T-cell (primary cell): ENCODE data around the gene PTER. TPM values are rescaled to one million over a fixed set of nuclear protein-coding genes. Genes with fewer than 3 reads are reported as not detected.

Source experiments
- ATAC-seq, 4 experiments: fragments of 200-7000 bp in 3 of 4; fragments of 150-1000 bp in 1 of 4; cut with Tn5 transposase; replicated peaks in 1 of 4; 1 replicate in 3 of 4; 2 replicates in 1 of 4; pipeline ENCODE4 v1.10.0; 2021; ENCODE audit warnings: moderate library complexity in 3 of 4, mild to moderate bottlenecking in 2 of 4, moderate number of reproducible peaks in 1 of 4
- CTCF ChIA-PET, 2 donors: fragments of 300-600 bp; sonication (Branson Sonifier 250); formaldehyde crosslinking; loops; one replicate each; lab custom pipeline; 2022; ENCODE audit warnings: antibody characterized with exemption in 2 of 2; lab: Charles Lee
- POLR2A ChIA-PET, 2 donors: fragments of 300-600 bp; sonication (Branson Sonifier 250); formaldehyde crosslinking; loops; one replicate each; lab custom pipeline; 2022; ENCODE audit warnings: antibody characterized with exemption in 2 of 2; lab: Charles Lee
- DNase-seq, 35 experiments: peaks; one replicate each; pipeline versions ENCODE4 v3.0.0 to v3.0.0-alpha.2; 2013 to 2023
- H3K27ac ChIP-seq: one replicate; pipeline ENCODE4 v1.5.1; 2013; ENCODE audit warnings: low read length
- H3K27me3 ChIP-seq, 2 experiments: replicated peaks in 1 of 2; 1 replicate in 1 of 2; 2 replicates in 1 of 2; pipeline versions ENCODE4 v1.6.1 to v1.7.0; 2013; ENCODE audit warnings: low read length in 1 of 2, mixed read lengths in 1 of 2; ENCODE audit not compliant: control insufficient read depth in 2 of 2, insufficient read depth in 2 of 2; ENCODE audit errors: extremely low read depth in 1 of 2
- H3K36me3 ChIP-seq, 2 donors: 1 replicate in 1 of 2; 2 replicates in 1 of 2; pipeline versions ENCODE4 v1.6.1 to v1.7.0; 2013; ENCODE audit warnings: low read length in 1 of 2; ENCODE audit not compliant: control insufficient read depth in 2 of 2, insufficient read depth in 1 of 2; ENCODE audit errors: extremely low read depth in 1 of 2
- H3K4me1 ChIP-seq, 2 experiments: 1 replicate in 1 of 2; 2 replicates in 1 of 2; pipeline versions ENCODE4 v1.6.1 to v1.7.0; 2013; ENCODE audit warnings: low read length in 2 of 2, mixed read lengths in 1 of 2; ENCODE audit not compliant: insufficient read depth in 2 of 2, control insufficient read depth in 1 of 2; ENCODE audit errors: extremely low read depth in 1 of 2
- H3K4me3 ChIP-seq, 2 donors: 1 replicate in 1 of 2; 2 replicates in 1 of 2; pipeline versions ENCODE4 v1.5.1 to v1.7.0; 2013; ENCODE audit warnings: mild to moderate bottlenecking in 2 of 2, low read length in 1 of 2, moderate library complexity in 1 of 2; ENCODE audit not compliant: control insufficient read depth in 1 of 2; ENCODE audit errors: extremely low read depth in 1 of 2
- H3K9me3 ChIP-seq: 2 replicates; pipeline ENCODE4 v1.7.0; 2013
- H3K27ac Mint-ChIP-seq, 2 donors: one replicate each; pipeline ENCODE4 v1.8.0; 2020 to 2021; ENCODE audit warnings: mild to moderate bottlenecking in 2 of 2, mixed read lengths in 2 of 2
- H3K27me3 Mint-ChIP-seq, 2 donors: one replicate each; pipeline ENCODE4 v1.8.0; 2021 to 2022; ENCODE audit warnings: mixed read lengths in 2 of 2
- H3K36me3 Mint-ChIP-seq: one replicate; pipeline ENCODE4 v1.8.0; 2021; ENCODE audit warnings: mixed read lengths
- H3K4me1 Mint-ChIP-seq, 3 donors: one replicate each; pipeline ENCODE4 v1.8.0; 2020 to 2022; ENCODE audit warnings: mixed read lengths in 3 of 3, mild to moderate bottlenecking in 1 of 3
- H3K4me3 Mint-ChIP-seq, 3 donors: one replicate each; pipeline ENCODE4 v1.8.0; 2020 to 2022; ENCODE audit warnings: mild to moderate bottlenecking in 3 of 3, mixed read lengths in 3 of 3, moderate library complexity in 3 of 3
- H3K9me3 Mint-ChIP-seq, 3 donors: one replicate each; pipeline ENCODE4 v1.8.0; 2020 to 2022; ENCODE audit warnings: mixed read lengths in 3 of 3
- WGBS: methylation state at CpG from one replicate; pipeline ENCODE4 v1.1.5; 2013; ENCODE audit warnings: missing lambda C conversion rate; ENCODE audit not compliant: insufficient coverage; 5-methylcytosine and 5-hydroxymethylcytosine counted together
- total RNA-seq, 35 experiments: library from RNA in 6 of 35; stranded (reverse) in 6 of 35; fragments of 120-200 nt in 1 of 35; gene quantifications; one replicate each; pipeline versions ENCODE4 v1.2.1 to v1.2.4 and lab custom pipeline; 2013 to 2026

PTER gene
- total RNA-seq, 5 donors from 2014 or later (not counting 1 experiment from before 2014, with no cell fraction given), result 12.9 to 18.6 (median 16.7) TPM

GRCh38 chr10:16458166-16458955 is 21.6 kb downstream of the PTER start:
- Mint-ChIP-seq H3K4me3 (no peak overlapping the region), H3K4me1 (peaks cover 16 to 20% (median 16%) of the 10 kb centered on the region in 3 donors), H3K36me3 (peaks cover 21% of the 10 kb centered on the region), H3K27ac (no peak overlapping the region), H3K27me3 (no peaks in the 10 kb centered on the region), H3K9me3 (no peaks in the 10 kb centered on the region)
- H3K27ac ChIP-seq, result no peak overlapping the region
- no peaks in the 10 kb centered on the region for H3K36me3 ChIP-seq
- 63% methylated on average over 2 of the region's 6 CpGs for WGBS
- H3K27me3 ChIP-seq, result no peaks in the 10 kb centered on the region
- no peaks in the 10 kb centered on the region for H3K9me3 ChIP-seq
- ATAC-seq, result no peak
- H3K4me1 ChIP-seq, result no peaks in the 10 kb centered on the region
- POLR2A ChIA-PET, result no interaction called here
- CTCF ChIA-PET, result no interaction called here
- no peak overlapping the region for H3K4me3 ChIP-seq
- no peak for DNase-seq

GRCh38 chr10:16459423-16459939 is 22.7 kb downstream of the PTER start:
- WGBS, result 100% methylated on average over 4 of the region's 7 CpGs
- Mint-ChIP-seq H3K9me3 (no peaks in the 10 kb centered on the region), H3K27me3 (no peaks in the 10 kb centered on the region), H3K27ac (no peak overlapping the region), H3K4me1 (peaks cover 16 to 21% (median 20%) of the 10 kb centered on the region in 3 donors), H3K36me3 (peaks cover 30% of the 10 kb centered on the region), H3K4me3 (no peak overlapping the region)
- Histone ChIP-seq H3K4me3 (no peak overlapping the region), H3K27me3 (no peaks in the 10 kb centered on the region), H3K4me1 (no peaks in the 10 kb centered on the region), H3K27ac (no peak overlapping the region), H3K36me3 (no peaks in the 10 kb centered on the region), H3K9me3 (no peaks in the 10 kb centered on the region)
- CTCF ChIA-PET, result interaction anchor here in 1 of 2 donors (0.6 kb wide), 1 partner anchor 89 kb away, joined by 3 read pairs; no protein-coding TSS in a partner anchor
- POLR2A ChIA-PET, result no interaction called here
- ATAC-seq, result no peak
- DNase-seq, result no peak

GRCh38 chr10:16466001-16466400 is 29.2 kb downstream of the PTER start:
- no peaks in the 10 kb centered on the region for H3K27me3 ChIP-seq
- no peaks in the 10 kb centered on the region for H3K9me3 ChIP-seq
- CTCF ChIA-PET, result no interaction called here
- whole genome bisulfite sequencing, result no CpG with 5 or more reads among the region's 1 CpG
- no peak for ATAC-seq
- no peak overlapping the region for H3K27ac Mint-ChIP-seq
- DNase-seq, result no peak
- POLR2A ChIA-PET, result no interaction called here
- peaks cover 34% of the 10 kb centered on the region for H3K36me3 Mint-ChIP-seq
- H3K4me3 ChIP-seq, result no peak overlapping the region
- H3K9me3 Mint-ChIP-seq, result no peaks in the 10 kb centered on the region
- peaks cover 19 to 28% (median 24%) of the 10 kb centered on the region in 3 donors for H3K4me1 Mint-ChIP-seq
- no peak overlapping the region for H3K27ac ChIP-seq
- no peaks in the 10 kb centered on the region for H3K27me3 Mint-ChIP-seq
- H3K4me1 ChIP-seq, result no peaks in the 10 kb centered on the region
- H3K36me3 ChIP-seq, result no peaks in the 10 kb centered on the region
- H3K4me3 Mint-ChIP-seq, result no peak overlapping the region

- ChIA-PET CTCF (interaction anchor here in 1 of 2 donors (0.7 kb wide), 1 partner anchor 50 kb away, joined by 4 read pairs; no protein-coding TSS in a partner anchor), POLR2A (interaction anchor here in 1 of 2 donors (0.6 kb wide), 1 partner anchor 17 kb away, joined by 3 read pairs; no protein-coding TSS in a partner anchor)
- no peaks in the 10 kb centered on the region for H3K4me1 ChIP-seq
- no peaks in the 10 kb centered on the region for H3K36me3 ChIP-seq
- H3K27me3 ChIP-seq, result no peaks in the 10 kb centered on the region
- ATAC-seq (peak in 1 of 4 experiments; percentile 32), DNase-seq (peak in 15 of 35 experiments; percentile 2 to 40 (median 12))
- no peaks in the 10 kb centered on the region for H3K9me3 ChIP-seq
- H3K4me1 Mint-ChIP-seq, result peaks cover 19 to 22% (median 20%) of the 10 kb centered on the region in 3 donors
- no peak overlapping the region for H3K4me3 Mint-ChIP-seq
- H3K27ac ChIP-seq, result no peak overlapping the region
- no peak overlapping the region for H3K4me3 ChIP-seq
- H3K36me3 Mint-ChIP-seq, result peaks cover 37% of the 10 kb centered on the region
- H3K27ac Mint-ChIP-seq, result peak overlapping the region in 1 of 2 donors; percentile 61
- 28% methylated on average over 3 of the region's 5 CpGs for WGBS
- no peaks in the 10 kb centered on the region for H3K9me3 Mint-ChIP-seq
- H3K27me3 Mint-ChIP-seq, result no peaks in the 10 kb centered on the region
Observed at GRCh38 chr10:16470747-16471146, 33.9 kb downstream of the PTER start.

- Mint-ChIP-seq H3K4me3 (no peak overlapping the region), H3K36me3 (peaks cover 34% of the 10 kb centered on the region), H3K9me3 (no peaks in the 10 kb centered on the region), H3K4me1 (peaks cover 17 to 20% (median 17%) of the 10 kb centered on the region in 3 donors), H3K27ac (no peak overlapping the region), H3K27me3 (no peaks in the 10 kb centered on the region)
- Histone ChIP-seq H3K4me1 (no peaks in the 10 kb centered on the region), H3K27me3 (no peaks in the 10 kb centered on the region), H3K27ac (no peak overlapping the region), H3K9me3 (no peaks in the 10 kb centered on the region), H3K36me3 (no peaks in the 10 kb centered on the region), H3K4me3 (no peak overlapping the region)
- DNase-seq (no peak), ATAC-seq (no peak)
- ChIA-PET POLR2A (interaction anchor here in 1 of 2 donors (0.6 kb wide), 1 partner anchor 62 kb away, joined by 11 read pairs; no protein-coding TSS in a partner anchor), CTCF (interaction anchor here in 1 of 2 donors (0.7 kb wide), 1 partner anchor 16 kb away, joined by 3 read pairs; no protein-coding TSS in a partner anchor)
- WGBS, result no CpG with 5 or more reads among the region's 3 CpGs
Observed at GRCh38 chr10:16472828-16473227, 36.0 kb downstream of the PTER start.

- Histone ChIP-seq H3K27ac (no peak overlapping the region), H3K9me3 (no peaks in the 10 kb centered on the region), H3K36me3 (no peaks in the 10 kb centered on the region), H3K4me1 (no peaks in the 10 kb centered on the region), H3K27me3 (no peaks in the 10 kb centered on the region), H3K4me3 (no peak overlapping the region)
- Mint-ChIP-seq H3K9me3 (no peaks in the 10 kb centered on the region), H3K4me3 (no peak overlapping the region), H3K4me1 (peaks cover 0 to 5% (median 0%) of the 10 kb centered on the region in 3 donors), H3K27ac (no peak overlapping the region), H3K36me3 (peaks cover 22% of the 10 kb centered on the region), H3K27me3 (no peaks in the 10 kb centered on the region)
- WGBS, result no CpG with 5 or more reads among the region's 1 CpG
- ATAC-seq (no peak), DNase-seq (no peak)
- CTCF ChIA-PET, result no interaction called here
- POLR2A ChIA-PET, result no interaction called here
Observed at GRCh38 chr10:16477757-16478156, 40.9 kb downstream of the PTER start.
